GM12878 (cell line): ENCODE results near the gene ASIC5.

Experiments used
- EZH2 ChIP-seq: IDR thresholded peaks from 2 replicates; pipeline ENCODE4 v1.6.1; 2012; ENCODE audit warnings: low read depth, mild to moderate bottlenecking, control low read depth, inconsistent platforms, low read length, borderline replicate concordance; ENCODE audit not compliant: control insufficient read depth
- NRF1 ChIP-seq: conservative IDR thresholded peaks from 2 replicates; pipeline ENCODE4 v1.6.1; 2011; ENCODE audit warnings: mild to moderate bottlenecking, low read depth, low read length, improper control_type of control experiment
- PAX5 ChIP-seq: IDR thresholded peaks from 2 replicates; pipeline ENCODE4 v1.6.1; 2011; ENCODE audit warnings: low read depth, low read length, borderline replicate concordance
- POLR2A ChIP-seq: IDR thresholded peaks from 2 replicates; pipeline ENCODE4 v1.6.1; 2011; ENCODE audit warnings: low read depth, mild to moderate bottlenecking, low read length
- POLR2AphosphoS5 ChIP-seq: IDR thresholded peaks from 2 replicates; pipeline ENCODE4 v1.6.1; 2011; ENCODE audit warnings: mild to moderate bottlenecking, low read length, inconsistent platforms
- SREBF1 ChIP-seq: IDR thresholded peaks from 2 replicates; pipeline ENCODE4 v1.6.1; 2012; ENCODE audit warnings: mild to moderate bottlenecking, low read length
- SUZ12 ChIP-seq: fragments of 200-600 bp; sonication (generic); IDR thresholded peaks from one replicate; pipeline ENCODE4 v1.6.1; 2018; ENCODE audit warnings: antibody characterized with exemption, mild to moderate bottlenecking; ENCODE audit not compliant: unreplicated experiment
- TF ChIP-seq, protein P1 (sequence below), 3 experiments: IDR thresholded peaks in 2 of 3; conservative IDR thresholded peaks in 1 of 3; 2 replicates each; pipeline ENCODE4 v1.5.1; 2011; ENCODE audit warnings: low read depth in 3 of 3, low read length in 3 of 3, mild to moderate bottlenecking in 3 of 3, control low read depth in 2 of 3, moderate library complexity in 2 of 3, inconsistent platforms in 1 of 3, mixed read lengths in 1 of 3; ENCODE audit not compliant: control insufficient read depth in 2 of 3, insufficient read depth in 1 of 3; ENCODE audit errors: extremely low read depth in 1 of 3
- TF ChIP-seq, protein P2 (sequence below): fragments of 450-650 bp; formaldehyde crosslinking; IDR thresholded peaks from 2 replicates; pipeline ENCODE4 v1.4.0; 2020; ENCODE audit warnings: mild to moderate bottlenecking, moderate library complexity
- TF ChIP-seq, protein P3 (sequence below): IDR thresholded peaks from 2 replicates; pipeline ENCODE4 v1.6.1; 2011; ENCODE audit warnings: low read depth, low read length, improper control_type of control experiment, borderline replicate concordance
- TF ChIP-seq, protein P4 (sequence below): fragments of 450-650 bp; IDR thresholded peaks from 2 replicates; pipeline ENCODE4 v1.6.1; 2014; ENCODE audit warnings: mild to moderate bottlenecking
- TF ChIP-seq, protein P5 (sequence below): IDR thresholded peaks from 2 replicates; pipeline ENCODE4 v1.6.1; 2012; ENCODE audit warnings: mild to moderate bottlenecking, low read depth, low read length

DNA sequence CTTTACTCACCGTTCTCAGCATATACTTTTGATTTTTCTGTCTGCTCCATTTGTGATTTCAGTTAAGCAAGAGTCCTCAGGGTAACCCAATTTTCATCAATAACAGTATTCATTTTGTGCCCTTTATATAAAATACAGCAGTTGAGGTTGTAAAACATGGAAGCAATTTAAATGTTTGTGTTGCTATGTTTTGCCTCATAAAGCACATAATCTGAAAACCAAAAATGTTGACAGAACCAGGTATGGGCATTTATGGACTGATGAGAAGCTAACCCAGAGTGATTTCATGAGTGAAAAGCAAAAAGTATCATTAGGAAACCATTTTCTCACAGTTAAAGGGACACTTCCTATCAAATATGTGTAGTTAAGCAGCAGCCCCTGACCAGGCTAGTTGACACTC lies at the start of gene ASIC5:
- TF ChIP-seq PAX5 (no peak), EZH2 (no peak), SREBF1 (no peak), POLR2A (no peak), NRF1 (no peak), POLR2AphosphoS5 (no peak), SUZ12 (no peak)
- TF ChIP-seq, protein P1, sequence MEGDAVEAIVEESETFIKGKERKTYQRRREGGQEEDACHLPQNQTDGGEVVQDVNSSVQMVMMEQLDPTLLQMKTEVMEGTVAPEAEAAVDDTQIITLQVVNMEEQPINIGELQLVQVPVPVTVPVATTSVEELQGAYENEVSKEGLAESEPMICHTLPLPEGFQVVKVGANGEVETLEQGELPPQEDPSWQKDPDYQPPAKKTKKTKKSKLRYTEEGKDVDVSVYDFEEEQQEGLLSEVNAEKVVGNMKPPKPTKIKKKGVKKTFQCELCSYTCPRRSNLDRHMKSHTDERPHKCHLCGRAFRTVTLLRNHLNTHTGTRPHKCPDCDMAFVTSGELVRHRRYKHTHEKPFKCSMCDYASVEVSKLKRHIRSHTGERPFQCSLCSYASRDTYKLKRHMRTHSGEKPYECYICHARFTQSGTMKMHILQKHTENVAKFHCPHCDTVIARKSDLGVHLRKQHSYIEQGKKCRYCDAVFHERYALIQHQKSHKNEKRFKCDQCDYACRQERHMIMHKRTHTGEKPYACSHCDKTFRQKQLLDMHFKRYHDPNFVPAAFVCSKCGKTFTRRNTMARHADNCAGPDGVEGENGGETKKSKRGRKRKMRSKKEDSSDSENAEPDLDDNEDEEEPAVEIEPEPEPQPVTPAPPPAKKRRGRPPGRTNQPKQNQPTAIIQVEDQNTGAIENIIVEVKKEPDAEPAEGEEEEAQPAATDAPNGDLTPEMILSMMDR (IDR thresholded peaks at IDR 0.05 in 2 of 3, conservative IDR thresholded peaks at IDR 0.05 in 1 of 3; ENCODE audit: control insufficient read depth in 2 of 3, extremely low read depth in 1 of 3, insufficient read depth in 1 of 3, low read depth in 3 of 3, low read length in 3 of 3), result no peak
- TF ChIP-seq, protein P2, sequence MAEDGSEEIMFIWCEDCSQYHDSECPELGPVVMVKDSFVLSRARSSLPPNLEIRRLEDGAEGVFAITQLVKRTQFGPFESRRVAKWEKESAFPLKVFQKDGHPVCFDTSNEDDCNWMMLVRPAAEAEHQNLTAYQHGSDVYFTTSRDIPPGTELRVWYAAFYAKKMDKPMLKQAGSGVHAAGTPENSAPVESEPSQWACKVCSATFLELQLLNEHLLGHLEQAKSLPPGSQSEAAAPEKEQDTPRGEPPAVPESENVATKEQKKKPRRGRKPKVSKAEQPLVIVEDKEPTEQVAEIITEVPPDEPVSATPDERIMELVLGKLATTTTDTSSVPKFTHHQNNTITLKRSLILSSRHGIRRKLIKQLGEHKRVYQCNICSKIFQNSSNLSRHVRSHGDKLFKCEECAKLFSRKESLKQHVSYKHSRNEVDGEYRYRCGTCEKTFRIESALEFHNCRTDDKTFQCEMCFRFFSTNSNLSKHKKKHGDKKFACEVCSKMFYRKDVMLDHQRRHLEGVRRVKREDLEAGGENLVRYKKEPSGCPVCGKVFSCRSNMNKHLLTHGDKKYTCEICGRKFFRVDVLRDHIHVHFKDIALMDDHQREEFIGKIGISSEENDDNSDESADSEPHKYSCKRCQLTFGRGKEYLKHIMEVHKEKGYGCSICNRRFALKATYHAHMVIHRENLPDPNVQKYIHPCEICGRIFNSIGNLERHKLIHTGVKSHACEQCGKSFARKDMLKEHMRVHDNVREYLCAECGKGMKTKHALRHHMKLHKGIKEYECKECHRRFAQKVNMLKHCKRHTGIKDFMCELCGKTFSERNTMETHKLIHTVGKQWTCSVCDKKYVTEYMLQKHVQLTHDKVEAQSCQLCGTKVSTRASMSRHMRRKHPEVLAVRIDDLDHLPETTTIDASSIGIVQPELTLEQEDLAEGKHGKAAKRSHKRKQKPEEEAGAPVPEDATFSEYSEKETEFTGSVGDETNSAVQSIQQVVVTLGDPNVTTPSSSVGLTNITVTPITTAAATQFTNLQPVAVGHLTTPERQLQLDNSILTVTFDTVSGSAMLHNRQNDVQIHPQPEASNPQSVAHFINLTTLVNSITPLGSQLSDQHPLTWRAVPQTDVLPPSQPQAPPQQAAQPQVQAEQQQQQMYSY (CRISPR knock-in tag), result no peak
- TF ChIP-seq, protein P3, sequence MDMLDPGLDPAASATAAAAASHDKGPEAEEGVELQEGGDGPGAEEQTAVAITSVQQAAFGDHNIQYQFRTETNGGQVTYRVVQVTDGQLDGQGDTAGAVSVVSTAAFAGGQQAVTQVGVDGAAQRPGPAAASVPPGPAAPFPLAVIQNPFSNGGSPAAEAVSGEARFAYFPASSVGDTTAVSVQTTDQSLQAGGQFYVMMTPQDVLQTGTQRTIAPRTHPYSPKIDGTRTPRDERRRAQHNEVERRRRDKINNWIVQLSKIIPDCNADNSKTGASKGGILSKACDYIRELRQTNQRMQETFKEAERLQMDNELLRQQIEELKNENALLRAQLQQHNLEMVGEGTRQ, result no peak
- TF ChIP-seq, protein P4, sequence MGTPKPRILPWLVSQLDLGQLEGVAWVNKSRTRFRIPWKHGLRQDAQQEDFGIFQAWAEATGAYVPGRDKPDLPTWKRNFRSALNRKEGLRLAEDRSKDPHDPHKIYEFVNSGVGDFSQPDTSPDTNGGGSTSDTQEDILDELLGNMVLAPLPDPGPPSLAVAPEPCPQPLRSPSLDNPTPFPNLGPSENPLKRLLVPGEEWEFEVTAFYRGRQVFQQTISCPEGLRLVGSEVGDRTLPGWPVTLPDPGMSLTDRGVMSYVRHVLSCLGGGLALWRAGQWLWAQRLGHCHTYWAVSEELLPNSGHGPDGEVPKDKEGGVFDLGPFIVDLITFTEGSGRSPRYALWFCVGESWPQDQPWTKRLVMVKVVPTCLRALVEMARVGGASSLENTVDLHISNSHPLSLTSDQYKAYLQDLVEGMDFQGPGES, result no peak
- TF ChIP-seq, protein P5, sequence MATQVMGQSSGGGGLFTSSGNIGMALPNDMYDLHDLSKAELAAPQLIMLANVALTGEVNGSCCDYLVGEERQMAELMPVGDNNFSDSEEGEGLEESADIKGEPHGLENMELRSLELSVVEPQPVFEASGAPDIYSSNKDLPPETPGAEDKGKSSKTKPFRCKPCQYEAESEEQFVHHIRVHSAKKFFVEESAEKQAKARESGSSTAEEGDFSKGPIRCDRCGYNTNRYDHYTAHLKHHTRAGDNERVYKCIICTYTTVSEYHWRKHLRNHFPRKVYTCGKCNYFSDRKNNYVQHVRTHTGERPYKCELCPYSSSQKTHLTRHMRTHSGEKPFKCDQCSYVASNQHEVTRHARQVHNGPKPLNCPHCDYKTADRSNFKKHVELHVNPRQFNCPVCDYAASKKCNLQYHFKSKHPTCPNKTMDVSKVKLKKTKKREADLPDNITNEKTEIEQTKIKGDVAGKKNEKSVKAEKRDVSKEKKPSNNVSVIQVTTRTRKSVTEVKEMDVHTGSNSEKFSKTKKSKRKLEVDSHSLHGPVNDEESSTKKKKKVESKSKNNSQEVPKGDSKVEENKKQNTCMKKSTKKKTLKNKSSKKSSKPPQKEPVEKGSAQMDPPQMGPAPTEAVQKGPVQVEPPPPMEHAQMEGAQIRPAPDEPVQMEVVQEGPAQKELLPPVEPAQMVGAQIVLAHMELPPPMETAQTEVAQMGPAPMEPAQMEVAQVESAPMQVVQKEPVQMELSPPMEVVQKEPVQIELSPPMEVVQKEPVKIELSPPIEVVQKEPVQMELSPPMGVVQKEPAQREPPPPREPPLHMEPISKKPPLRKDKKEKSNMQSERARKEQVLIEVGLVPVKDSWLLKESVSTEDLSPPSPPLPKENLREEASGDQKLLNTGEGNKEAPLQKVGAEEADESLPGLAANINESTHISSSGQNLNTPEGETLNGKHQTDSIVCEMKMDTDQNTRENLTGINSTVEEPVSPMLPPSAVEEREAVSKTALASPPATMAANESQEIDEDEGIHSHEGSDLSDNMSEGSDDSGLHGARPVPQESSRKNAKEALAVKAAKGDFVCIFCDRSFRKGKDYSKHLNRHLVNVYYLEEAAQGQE, result no peak
